SKM-1 (cell line): Measurements from ENCODE around the gene SMARCB1.

Experiments
- DNase-seq: peaks from one replicate; lab custom pipeline; 2025; ENCODE audit not compliant: unreplicated experiment; lab: John Stamatoyannopoulos, UW

The SMARCB1 gene

DNA sequence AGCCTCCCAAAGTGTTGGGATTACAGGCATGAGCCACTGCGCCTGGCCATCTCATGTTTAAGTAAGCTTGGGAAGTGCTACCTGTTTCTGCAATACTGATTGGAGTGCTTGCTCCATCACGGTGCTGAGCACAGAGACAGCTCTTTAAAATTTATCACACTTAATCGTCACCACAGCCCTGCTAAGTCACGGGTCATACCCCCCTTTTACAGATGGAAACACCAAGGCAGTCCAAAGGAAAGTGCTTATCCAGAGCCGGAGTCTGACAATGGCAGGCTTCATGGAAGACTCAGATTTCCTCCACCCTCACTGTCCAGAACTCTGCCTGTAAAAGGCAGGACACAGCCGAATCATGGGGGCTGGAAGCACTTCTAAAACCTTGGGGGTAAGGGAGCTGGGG, 26.7 kb upstream of the SMARCB1 start:
- DNase-seq: no peak

GRCh38 chr22:23762842-23763578, 23.8 kb upstream of the SMARCB1 start, which contains the start of gene C22orf15:
C22orf15 (plus strand) TSS chr22:23762990; CDS start chr22:23763307, 317 bp downstream.
- DNase-seq: no peak

GRCh38 chr22:23763579-23763945, 23.2 kb upstream of the SMARCB1 start:
- no peak for DNase-seq

- no peak for DNase-seq
Measured at GRCh38 chr22:23763954-23764353, 22.8 kb upstream of the SMARCB1 start.

DNA sequence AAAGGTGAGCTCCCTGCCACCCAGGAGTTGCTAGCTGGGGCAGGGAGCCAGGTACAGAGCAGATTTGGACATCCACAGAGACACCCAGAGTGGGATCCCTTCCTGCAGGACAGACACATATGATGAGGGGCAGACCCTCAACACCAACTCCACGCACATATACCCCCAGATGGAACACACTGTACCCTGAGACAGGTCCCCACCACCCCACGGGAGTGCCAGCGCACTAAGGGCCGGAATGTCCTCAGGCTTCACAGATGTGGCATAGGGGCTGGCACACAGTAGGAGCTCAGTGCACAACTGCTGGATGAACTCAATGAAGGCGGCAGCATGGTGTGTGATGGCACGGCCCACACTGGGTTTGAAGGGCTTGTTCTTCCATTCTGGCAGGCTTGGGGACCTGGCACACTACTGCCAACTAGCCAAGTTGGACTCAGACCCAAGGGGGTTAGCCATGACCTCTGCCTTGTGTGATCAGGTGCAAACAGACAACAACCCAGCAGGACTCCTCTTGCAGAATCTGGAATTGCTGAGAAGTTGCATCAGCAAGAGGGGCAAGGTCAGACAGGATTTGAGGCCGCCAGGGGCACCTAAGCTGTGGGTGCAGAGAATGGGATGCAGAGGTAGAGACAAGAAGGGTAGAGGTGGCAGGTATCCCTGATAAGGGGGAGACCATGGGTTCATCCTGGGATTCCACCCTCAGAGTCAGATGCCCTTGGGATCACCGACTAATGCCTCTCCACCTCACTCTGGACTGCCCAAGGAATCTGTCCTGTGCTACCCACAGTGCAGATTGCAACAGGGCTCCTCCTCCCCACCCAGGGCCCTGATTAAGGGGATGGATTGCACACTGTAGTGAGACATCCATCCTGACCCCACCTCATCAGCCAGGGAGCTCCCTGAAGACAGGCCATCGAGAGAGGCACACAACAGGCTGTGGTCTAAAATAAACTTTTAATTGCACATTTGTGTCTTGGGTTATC, 21.6 kb upstream of the SMARCB1 start:
- DNase-seq: no peak

- DNase-seq: no peak
Measured at GRCh38 chr22:23767303-23767672, 19.5 kb upstream of the SMARCB1 start.

- peak; percentile 66 for DNase-seq
Measured at GRCh38 chr22:23767673-23768548, 18.9 kb upstream of the SMARCB1 start, which contains the start of gene CHCHD10. CHCHD10 (minus strand) TSS chr22:23767972; CDS start chr22:23767874, 98 bp downstream.

DNA sequence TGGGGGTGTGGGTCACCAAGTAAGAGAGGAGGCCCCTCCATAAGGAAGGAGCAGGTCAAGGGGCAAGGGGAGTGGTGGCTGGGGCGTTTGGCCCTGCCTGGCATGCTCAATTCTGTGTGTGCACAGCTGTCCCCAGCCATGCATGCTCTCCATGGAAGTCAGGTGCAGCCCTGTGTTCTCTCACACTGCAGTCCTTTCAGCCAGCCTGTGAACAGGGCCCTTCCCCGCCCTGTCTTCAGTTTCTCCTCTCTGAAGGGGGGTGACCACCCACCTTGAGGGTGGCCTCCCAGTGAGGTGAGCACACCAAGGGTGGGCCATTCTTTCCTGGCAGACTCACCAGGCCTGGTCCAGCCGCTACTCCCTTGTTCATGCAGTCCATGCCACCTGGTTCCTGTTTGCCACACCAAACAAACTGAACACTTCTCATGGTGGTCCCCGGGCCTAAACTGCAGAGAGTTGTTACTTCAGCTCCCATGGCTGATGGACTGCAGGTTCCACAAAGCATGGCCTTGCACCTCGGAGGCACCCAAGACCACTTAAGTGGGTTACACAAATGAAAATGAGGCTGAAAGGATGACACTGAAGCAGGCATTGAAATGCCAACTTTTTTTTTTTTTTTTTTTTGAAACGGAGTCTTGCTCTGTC, 17.3 kb upstream of the SMARCB1 start:
- no peak for DNase-seq

DNA sequence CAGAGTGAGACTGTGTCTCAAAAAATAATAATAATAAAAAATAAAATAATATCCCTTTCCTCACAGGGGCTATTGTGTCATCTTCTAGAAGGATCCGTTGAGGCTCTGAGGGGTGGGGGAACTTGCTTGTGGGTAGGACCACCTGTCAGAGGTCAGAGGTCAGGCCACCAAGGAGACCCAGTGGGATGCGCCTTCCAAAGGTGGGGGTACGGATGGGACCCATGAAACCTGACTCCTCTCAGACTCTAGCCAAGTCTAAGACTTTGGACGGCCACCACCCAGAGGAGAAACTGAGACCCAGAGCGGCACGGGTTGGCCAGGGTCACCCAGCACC, 14.5 kb upstream of the SMARCB1 start:
- DNase-seq: no peak

DNA sequence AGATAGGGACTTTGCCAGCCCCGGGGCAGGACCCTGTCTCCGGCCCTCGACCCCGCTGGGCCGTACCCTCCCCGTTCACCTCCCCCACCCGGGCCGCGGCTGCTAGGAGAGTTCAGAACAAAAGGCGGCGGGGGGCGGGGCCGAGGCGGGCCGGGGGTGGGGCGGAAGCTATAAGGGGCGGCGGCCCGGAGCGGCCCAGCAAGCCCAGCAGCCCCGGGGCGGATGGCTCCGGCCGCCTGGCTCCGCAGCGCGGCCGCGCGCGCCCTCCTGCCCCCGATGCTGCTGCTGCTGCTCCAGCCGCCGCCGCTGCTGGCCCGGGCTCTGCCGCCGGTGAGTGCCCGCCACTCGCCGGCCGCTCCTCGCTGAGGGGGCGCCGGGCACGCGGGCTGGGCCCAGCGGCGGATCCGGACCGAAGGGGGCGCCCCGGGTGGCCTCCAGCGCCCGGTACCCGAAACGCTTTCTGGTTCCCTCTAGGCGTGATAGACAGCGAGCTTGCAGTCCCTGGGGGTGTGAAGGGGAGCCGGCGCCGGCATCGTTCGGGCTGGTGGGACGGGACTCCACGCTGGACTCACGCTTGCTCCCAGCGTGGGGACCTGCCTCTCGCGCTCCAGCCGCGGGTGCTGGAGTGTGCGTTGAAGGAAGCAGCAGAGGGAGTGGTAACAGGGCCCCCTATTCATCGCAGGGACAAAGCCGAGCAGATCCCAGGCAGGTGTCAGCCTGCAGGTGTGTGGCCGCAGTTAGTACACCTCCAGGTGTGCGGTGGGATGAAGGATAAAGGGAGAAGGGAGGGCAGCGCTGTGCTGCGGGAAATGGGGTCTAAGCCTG, 13.9 kb upstream of the SMARCB1 start, which contains the start of gene MMP11:
TSS of gene MMP11 (plus strand) at position 201 of the 825 bp plus-strand sequence. CDS start at position 223, 22 bp downstream.
- no peak for DNase-seq

- DNase-seq: no peak
Measured at GRCh38 chr22:23773483-23774113, 13.2 kb upstream of the SMARCB1 start.

GRCh38 chr22:23774114-23774921, 12.4 kb upstream of the SMARCB1 start:
- no peak for DNase-seq

DNA sequence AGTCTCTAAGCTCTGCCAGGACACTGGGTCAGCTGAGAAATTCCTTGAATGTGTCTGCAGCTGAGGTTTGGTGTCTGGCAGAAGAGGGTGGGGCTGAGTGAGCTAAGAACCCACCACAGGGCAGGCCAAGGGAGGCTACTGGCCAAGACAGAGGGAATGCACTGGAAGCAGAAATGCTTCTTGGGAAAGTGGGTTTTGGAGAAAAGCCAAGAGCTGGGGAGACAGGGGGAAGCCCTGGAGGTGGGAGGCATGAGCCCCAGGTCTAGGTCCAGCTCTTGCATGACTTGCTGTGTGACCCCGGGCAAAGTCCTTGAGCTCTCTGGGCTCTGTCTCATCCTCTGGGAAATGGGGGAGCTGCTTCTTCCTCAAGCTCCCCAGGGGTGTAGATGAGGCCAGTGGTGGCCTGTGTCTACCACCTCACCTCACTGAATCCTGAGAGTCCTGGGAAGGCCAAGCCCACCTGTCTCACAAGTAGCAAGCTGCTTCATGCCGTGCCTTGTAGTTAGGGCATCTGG, 11.8 kb upstream of the SMARCB1 start:
- no peak for DNase-seq

GRCh38 chr22:23775779-23776375, 10.9 kb upstream of the SMARCB1 start:
- DNase-seq: no peak

DNA sequence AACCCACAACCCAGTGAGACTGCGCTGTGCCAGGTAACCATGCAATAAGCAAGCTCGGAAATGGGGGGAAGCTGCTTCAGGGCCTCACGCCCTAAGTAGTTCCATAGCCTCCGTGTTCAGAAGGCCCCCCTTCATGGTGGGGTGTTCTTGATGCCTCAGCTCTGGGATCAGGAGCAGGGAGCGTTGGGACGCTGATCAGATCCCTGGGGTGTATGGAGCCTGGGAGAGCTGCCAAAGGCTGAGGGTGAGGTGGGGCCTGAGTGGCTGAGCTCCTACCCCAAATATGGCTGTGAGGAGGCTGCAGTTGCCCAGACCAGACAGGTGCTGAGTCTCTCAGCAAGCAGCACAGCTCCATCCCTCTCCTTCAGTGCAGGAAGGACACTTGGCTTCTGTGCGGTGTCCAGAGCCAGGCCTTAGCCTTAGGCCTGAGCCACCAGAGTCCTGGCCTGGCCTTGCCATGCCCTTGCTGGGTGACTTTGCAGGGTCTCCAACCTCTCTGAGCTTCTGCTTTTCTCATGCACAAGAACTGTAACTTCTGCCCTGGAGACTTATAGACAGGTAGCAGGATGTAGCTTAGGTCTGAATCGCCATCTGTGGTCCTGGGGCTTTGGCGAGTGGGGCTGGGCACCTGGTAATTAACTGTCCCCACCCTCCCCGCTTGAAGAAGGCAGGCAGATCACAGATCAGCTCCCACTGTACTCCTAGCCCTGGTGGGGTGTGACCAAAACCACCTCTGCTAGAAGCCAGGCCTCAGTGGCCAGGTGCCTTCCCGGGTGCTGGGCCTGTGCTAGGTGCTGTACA, 8.8 kb upstream of the SMARCB1 start:
- no peak for DNase-seq

DNA sequence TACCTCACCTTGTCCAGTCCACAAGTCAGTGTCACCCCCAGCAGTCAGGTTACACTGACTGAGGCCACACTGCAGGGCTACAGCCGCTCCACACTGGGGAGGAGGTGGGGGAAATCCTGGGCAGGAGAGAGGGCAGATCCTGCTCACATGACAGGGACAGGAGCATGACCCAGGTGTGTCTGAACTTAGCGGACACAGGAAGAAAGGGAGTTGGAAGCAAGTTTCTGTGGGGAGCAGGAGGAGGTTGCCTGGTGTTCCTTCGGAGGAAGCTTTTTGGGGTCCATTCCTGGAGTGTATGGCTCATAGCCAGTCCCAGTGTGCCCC, 8.2 kb upstream of the SMARCB1 start:
- no peak for DNase-seq

- no peak for DNase-seq
Measured at GRCh38 chr22:23779083-23779482, 7.7 kb upstream of the SMARCB1 start.
